GM12878 (cell line): ENCODE measurements around the gene SHISA2. TPM values are rescaled to one million over a fixed set of nuclear protein-coding genes. Genes with fewer than 3 reads are reported as not detected.
"Not testable (repeated sequence)": the region's sequence is repeated elsewhere in the genome, so short reads cannot be mapped to it uniquely, and the experiment has no call there.

Source experiments
- ATAC-seq: fragments of 200-7000 bp; cut with Tn5 transposase; 3 replicates; pipeline ENCODE4 v1.9.1; 2020; ENCODE audit warnings: mild to moderate bottlenecking, moderate library complexity
- BruUV-seq: library from RNA; stranded (reverse); fragments of 400-500 nt; replicated peaks from 2 replicates; lab custom pipeline; 2021; lab: Mats Ljungman, UMichigan
- CTCF ChIA-PET: fragments of 300-600 bp; sonication (Branson Sonifier 250); formaldehyde crosslinking; extraction: SDS; loops from one replicate; lab custom pipeline; 2021; ENCODE audit warnings: inconsistent platforms; lab: Yijun Ruan, JAX
- POLR2A ChIA-PET: fragments of 350-600 bp; formaldehyde crosslinking; extraction: SDS; loops from one replicate; lab custom pipeline; 2021; ENCODE audit warnings: inconsistent platforms; lab: Charles Lee
- RAD21 ChIA-PET: fragments of 300-600 bp; sonication (Branson Sonifier 250); formaldehyde crosslinking; loops from one replicate; lab custom pipeline; 2023; ENCODE audit warnings: antibody characterized with exemption; ENCODE audit not compliant: unreplicated experiment; lab: Charles Lee
- SMC1A ChIA-PET: fragments of 300-600 bp; sonication (Branson Sonifier 250); formaldehyde crosslinking; loops from one replicate; lab custom pipeline; 2023; ENCODE audit not compliant: unreplicated experiment, uncharacterized antibody; lab: Charles Lee
- DNase-seq: peaks from one replicate; pipeline ENCODE4 v3.0.0-alpha.2; 2011; ENCODE audit warnings: low read depth, low spot score
- FAIRE-seq: peaks from 3 replicates; lab custom pipeline; 2011; peaks lifted over from hg19 to GRCh38; lab: Jason Lieb, UNC
- H2AFZ ChIP-seq: 2 replicates; pipeline ENCODE4 v1.6.0; 2011; ENCODE audit warnings: low read depth, low read length, control low read depth; ENCODE audit not compliant: control insufficient read depth
- H3K27ac ChIP-seq: 2 replicates; pipeline ENCODE4 v1.5.1; 2011; ENCODE audit warnings: control low read depth; ENCODE audit not compliant: control insufficient read depth, insufficient read depth
- H3K27me3 ChIP-seq, 2 experiments: replicated peaks in 1 of 2; 2 replicates each; pipeline versions ENCODE4 v1.6.0 to v1.6.1; 2011; ENCODE audit warnings: low read length in 1 of 2; ENCODE audit not compliant: control insufficient read depth in 2 of 2, insufficient read depth in 2 of 2
- H3K36me3 ChIP-seq, 2 experiments: 2 replicates each; pipeline ENCODE4 v1.5.1; 2011; ENCODE audit warnings: low read length in 1 of 2; ENCODE audit not compliant: control insufficient read depth in 2 of 2, insufficient read depth in 2 of 2
- H3K4me1 ChIP-seq: 2 replicates; pipeline ENCODE4 v1.6.1; 2011; ENCODE audit warnings: mild to moderate bottlenecking, low read length, moderate library complexity, mixed read lengths; ENCODE audit not compliant: control insufficient read depth, insufficient read depth
- H3K4me2 ChIP-seq: 2 replicates; pipeline ENCODE4 v1.6.0; 2011; ENCODE audit warnings: control low read depth; ENCODE audit not compliant: control insufficient read depth, insufficient read depth
- H3K4me3 ChIP-seq: fragments of 200-600 bp; sonication (generic); 2 replicates; pipeline ENCODE4 v1.5.1; 2016
- H3K79me2 ChIP-seq: 2 replicates; pipeline ENCODE4 v1.6.0; 2011; ENCODE audit warnings: low read length; ENCODE audit not compliant: control insufficient read depth, insufficient read depth
- H3K9ac ChIP-seq: 2 replicates; pipeline ENCODE4 v1.8.0; 2011; ENCODE audit warnings: low read length, control low read depth, mixed read lengths; ENCODE audit not compliant: control insufficient read depth, insufficient read depth
- H3K9me3 ChIP-seq: replicated peaks from 3 replicates; pipeline ENCODE4 v1.5.1; 2011; ENCODE audit warnings: mild to moderate bottlenecking, low read length; ENCODE audit not compliant: control insufficient read depth, insufficient read depth
- H4K20me1 ChIP-seq: 2 replicates; pipeline ENCODE4 v1.6.0; 2011; ENCODE audit not compliant: control insufficient read depth, insufficient read depth
- RELB ChIP-seq: fragments of 450-650 bp; IDR thresholded peaks from 2 replicates; pipeline ENCODE4 v1.6.1; 2017; ENCODE audit warnings: low read depth, mild to moderate bottlenecking, moderate library complexity
- WGBS: methylation state at CpG from one replicate; pipeline ENCODE4 v1.1.6; 2016; ENCODE audit warnings: low lambda C conversion rate; ENCODE audit not compliant: insufficient replicate concordance, insufficient coverage; ENCODE audit errors: missing lambda C conversion rate; 5-methylcytosine and 5-hydroxymethylcytosine counted together
- in situ Hi-C: fragments of 300-500 bp; cut with MboI; formaldehyde crosslinking; loops from 9 replicates; pipeline ENCODE4 v1.14.3; 2018; ENCODE audit warnings: mixed read lengths
- intact Hi-C: fragments of 100-400 bp; cut with micrococcal nuclease; formaldehyde crosslinking; loops from one replicate; pipeline ENCODE4 v1.14.2; 2022; ENCODE audit not compliant: unreplicated experiment
- polyA plus RNA-seq, 11 experiments: library from polyadenylated mRNA; depleted of rRNA in 4 of 11; unstranded in 6 of 11; stranded (reverse) in 5 of 11; fragments of >200 nt; fragmentation: Nextera tagmentation in 4 of 11; fragmentation: Illumina TruSeq in 1 of 11; extraction: Ambion mirVana in 4 of 11; extraction: Trizol in 1 of 11; gene quantifications; 1 replicate in 1 of 11; 2 replicates in 10 of 11; pipeline versions ENCODE4 v1.2.1 to v1.2.3, GENCODE V29; 2011 to 2016; ENCODE audit warnings: inconsistent platforms in 2 of 11, missing spikeins in 2 of 11, low read depth in 1 of 11
- total RNA-seq, 4 experiments: library from RNA; depleted of rRNA in 3 of 4; stranded (reverse); fragments of >200 nt in 3 of 4; fragmentation: Illumina TruSeq in 1 of 4; extraction: Trizol in 1 of 4; gene quantifications; 2 replicates each; pipeline versions ENCODE4 v1.2.1 to v1.2.3, GENCODE V29; 2013 to 2021
- TF ChIP-seq, protein P1 (sequence below): IDR thresholded peaks from 2 replicates; pipeline ENCODE4 v1.6.1; 2012; ENCODE audit warnings: low read depth, low read length, improper control_type of control experiment

Gene SHISA2
- total and polyA plus RNA-seq, 10 of the 15 experiments (the other 5 are each of a cell fraction or from before 2014, with no cell fraction given), result 0.04 to 0.08 TPM; not detected in 8

DNA sequence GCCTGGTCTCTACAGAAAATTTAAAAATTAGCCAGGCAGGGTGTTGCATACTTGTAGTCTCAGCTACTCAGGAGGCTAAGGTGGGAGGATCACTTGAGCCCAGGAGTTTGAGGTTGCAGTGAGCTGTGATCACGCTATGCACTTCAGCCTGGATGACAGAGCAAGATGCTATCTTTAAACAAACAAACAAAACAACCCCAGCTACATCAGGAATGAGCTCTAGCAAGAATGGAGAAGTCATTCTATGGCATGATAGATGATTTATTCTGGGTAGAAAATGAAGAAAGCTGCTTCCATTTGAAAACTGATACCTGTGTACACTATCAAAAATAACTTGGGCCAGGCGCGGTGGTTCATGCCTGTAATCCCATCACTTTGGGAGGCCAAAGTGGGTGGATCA, 15.8 kb upstream of the SHISA2 start:
- DNase-seq (no peak), FAIRE-seq (no peak), ATAC-seq (no peak)
- TF ChIP-seq, protein P1, sequence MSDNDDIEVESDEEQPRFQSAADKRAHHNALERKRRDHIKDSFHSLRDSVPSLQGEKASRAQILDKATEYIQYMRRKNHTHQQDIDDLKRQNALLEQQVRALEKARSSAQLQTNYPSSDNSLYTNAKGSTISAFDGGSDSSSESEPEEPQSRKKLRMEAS, result no peak
- TF ChIP-seq RELB, result no peak
- Histone ChIP-seq H3K27me3 (no peaks in the 10 kb centered on the region), H3K9ac (no peak overlapping the region), H3K4me2 (no peak overlapping the region), H3K36me3 (no peaks in the 10 kb centered on the region), H3K4me1 (no peaks in the 10 kb centered on the region), H2AFZ (no peak overlapping the region), H3K79me2 (no peaks in the 10 kb centered on the region), H4K20me1 (no peaks in the 10 kb centered on the region), H3K4me3 (no peak overlapping the region), H3K9me3 (no peaks in the 10 kb centered on the region), H3K27ac (no peak overlapping the region)
- ChIA-PET SMC1A (interaction anchor here (1.1 to 1.4 kb wide), 2 partner anchors 33 to 239 kb away, joined by 3 read pairs; no protein-coding TSS in a partner anchor), RAD21 (no interaction called here), CTCF (no interaction called here), POLR2A (no interaction called here)
- WGBS, result 77% methylated on average over 3 of the region's 3 CpGs
- intact Hi-C loops (no loop called here), in situ Hi-C loops (no loop called here)
- BruUV-seq, result no TSS peak

GRCh38 chr13:26066492-26066891, 14.7 kb upstream of the SHISA2 start:
- H3K4me3 ChIP-seq, ATAC-seq, FAIRE-seq, H3K9ac ChIP-seq, H3K4me2 ChIP-seq, H3K4me1 ChIP-seq, SMC1A ChIA-PET, intact Hi-C loops, in situ Hi-C loops, H3K9me3 ChIP-seq, H4K20me1 ChIP-seq, H3K27ac ChIP-seq, H3K79me2 ChIP-seq, BruUV-seq, RAD21 ChIA-PET, CTCF ChIA-PET, POLR2A ChIA-PET, H3K27me3 ChIP-seq, H2AFZ ChIP-seq, DNase-seq, H3K36me3 ChIP-seq: not testable (repeated sequence)
- 38% methylated on average over 7 of the region's 7 CpGs for WGBS
